GM12875 (cell line): ENCODE measurements around the gene GALNT9.

Experiments used
- H3K4me3 ChIP-seq: one replicate; pipeline ENCODE4 v1.5.1; 2011; ENCODE audit warnings: low read depth, low read length, control low read depth
- TF ChIP-seq, protein P1 (sequence below): IDR thresholded peaks from 2 replicates; pipeline ENCODE4 v1.5.1; 2011; ENCODE audit warnings: low read depth, mild to moderate bottlenecking, control low read depth, inconsistent platforms, low read length, moderate library complexity, borderline replicate concordance; ENCODE audit not compliant: insufficient read depth

The GALNT9 gene

DNA sequence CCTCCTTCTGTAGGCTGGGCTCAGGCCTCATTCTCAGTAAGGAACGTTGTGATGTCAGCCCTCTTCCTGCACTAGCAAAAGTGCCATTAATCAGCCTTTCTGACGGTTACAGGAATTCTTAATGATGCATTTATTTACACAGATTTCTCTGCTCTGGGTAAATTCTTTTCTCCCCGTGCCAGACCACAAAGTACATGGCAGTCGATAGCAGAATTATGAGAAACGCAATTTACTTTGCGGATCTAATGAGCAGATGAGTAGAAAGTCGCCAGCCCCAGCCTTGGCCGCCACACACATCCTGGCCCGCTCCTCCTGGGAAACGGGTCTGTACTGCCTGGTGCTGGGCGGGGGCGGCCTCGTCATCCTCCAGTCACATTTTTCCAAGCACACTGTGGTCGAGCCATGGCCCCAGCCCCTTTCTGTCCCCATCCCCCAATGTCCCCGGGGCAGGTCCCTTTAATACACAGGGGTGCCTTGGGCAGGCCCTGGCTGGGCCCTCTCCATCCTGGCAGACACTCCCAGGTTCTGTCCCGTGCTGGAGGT lies 159.2 kb downstream of the GALNT9 start:
- no peak overlapping the region for H3K4me3 ChIP-seq

DNA sequence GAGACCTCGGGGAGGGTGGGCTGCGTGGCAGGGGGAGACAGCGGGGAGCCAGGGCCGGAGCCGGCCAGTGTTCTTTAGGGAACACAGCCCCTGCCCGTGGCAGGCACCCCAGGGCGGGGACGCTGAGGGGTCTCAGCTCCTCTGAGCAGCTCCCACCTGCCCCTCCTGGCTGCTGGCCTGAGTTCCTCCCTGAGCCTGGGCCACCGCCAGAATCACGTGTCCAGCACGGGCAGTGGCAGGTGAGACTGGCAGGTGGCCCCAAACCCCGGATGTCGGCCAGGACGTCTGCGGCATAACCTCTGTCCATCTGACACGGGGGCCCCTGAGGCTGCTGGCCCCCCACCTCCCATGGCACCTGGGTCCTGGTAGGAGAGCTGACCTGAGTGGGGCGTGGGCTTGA lies 160.0 kb downstream of the GALNT9 start:
- TF ChIP-seq, protein P1, sequence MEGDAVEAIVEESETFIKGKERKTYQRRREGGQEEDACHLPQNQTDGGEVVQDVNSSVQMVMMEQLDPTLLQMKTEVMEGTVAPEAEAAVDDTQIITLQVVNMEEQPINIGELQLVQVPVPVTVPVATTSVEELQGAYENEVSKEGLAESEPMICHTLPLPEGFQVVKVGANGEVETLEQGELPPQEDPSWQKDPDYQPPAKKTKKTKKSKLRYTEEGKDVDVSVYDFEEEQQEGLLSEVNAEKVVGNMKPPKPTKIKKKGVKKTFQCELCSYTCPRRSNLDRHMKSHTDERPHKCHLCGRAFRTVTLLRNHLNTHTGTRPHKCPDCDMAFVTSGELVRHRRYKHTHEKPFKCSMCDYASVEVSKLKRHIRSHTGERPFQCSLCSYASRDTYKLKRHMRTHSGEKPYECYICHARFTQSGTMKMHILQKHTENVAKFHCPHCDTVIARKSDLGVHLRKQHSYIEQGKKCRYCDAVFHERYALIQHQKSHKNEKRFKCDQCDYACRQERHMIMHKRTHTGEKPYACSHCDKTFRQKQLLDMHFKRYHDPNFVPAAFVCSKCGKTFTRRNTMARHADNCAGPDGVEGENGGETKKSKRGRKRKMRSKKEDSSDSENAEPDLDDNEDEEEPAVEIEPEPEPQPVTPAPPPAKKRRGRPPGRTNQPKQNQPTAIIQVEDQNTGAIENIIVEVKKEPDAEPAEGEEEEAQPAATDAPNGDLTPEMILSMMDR, result no peak
- H3K4me3 ChIP-seq, result no peak overlapping the region

More for the DNA sequence above, 159.2 kb downstream of the GALNT9 start:
- TF ChIP-seq, protein P1, result no peak

DNA sequence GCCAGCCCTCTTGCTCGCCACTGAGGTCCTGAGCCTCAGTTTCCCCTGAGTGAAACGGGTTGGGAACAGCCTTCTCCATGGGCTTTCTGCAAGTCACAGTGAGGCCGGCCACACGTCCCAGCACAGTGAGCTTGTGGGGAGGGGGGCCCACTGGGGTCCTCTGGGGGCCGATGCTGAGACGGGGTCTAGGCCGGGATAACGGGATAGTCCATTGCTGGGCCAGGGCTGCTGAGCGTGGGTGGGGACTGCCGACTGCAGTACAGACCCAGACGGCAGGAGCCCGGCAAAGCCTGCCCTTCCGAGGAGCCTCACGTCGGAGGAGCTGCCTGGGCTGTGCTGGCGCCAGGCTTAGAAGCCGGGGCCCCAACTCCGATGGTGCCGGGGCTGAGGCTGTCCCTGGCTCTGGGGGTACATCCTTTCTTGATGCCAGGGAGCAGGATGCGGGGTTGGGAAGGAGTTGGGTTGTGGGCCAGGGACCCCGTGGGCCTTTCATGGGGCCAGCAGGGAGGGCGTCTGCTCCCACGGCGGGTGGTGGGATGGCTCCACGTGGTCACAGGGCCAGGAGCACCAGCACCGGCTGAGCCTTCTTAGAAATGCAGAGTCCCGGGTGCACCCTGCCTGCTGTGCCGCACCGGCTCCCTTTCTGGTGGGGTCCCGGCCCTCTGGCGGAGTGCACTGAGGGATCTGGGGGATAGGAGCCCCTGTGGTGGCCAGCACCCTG lies 160.9 kb downstream of the GALNT9 start:
- TF ChIP-seq, protein P1, result no peak
- no peak overlapping the region for H3K4me3 ChIP-seq

DNA sequence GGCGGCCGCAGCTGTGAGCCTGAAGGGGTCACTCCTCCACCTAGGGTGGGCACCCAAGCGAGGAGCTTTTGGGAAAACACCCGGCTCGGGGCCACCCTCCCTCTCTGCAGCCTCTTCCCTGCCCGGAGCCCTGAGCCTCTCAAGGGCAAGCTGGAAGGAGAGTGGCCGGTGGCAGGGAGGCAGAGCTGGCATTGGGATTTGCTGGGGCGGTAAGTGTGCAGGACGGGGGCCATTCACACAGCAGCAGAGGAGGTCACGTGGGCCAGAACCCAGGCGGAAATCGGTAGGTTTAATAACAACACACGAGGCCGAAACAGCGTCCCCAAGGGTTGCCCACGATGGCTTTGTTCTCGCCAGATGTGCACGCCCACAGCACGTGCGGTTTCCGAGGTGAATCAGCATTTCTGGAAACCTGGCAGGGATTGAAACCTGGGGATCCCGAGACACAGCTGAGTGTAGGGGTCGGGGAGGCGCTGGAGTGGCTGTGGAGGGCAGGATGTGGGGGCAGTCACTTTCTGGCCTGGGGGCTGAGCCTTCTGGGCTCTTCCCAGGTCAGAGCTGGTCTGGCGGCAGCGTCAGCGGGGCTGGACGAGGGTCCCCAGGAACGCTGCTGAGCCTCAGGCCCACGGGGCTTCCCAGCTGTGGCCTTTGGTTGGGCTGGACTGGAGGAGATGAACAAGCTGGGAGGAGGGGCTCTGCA lies 161.6 kb downstream of the GALNT9 start:
- TF ChIP-seq, protein P1, result no peak
- H3K4me3 ChIP-seq, result no peak overlapping the region

DNA sequence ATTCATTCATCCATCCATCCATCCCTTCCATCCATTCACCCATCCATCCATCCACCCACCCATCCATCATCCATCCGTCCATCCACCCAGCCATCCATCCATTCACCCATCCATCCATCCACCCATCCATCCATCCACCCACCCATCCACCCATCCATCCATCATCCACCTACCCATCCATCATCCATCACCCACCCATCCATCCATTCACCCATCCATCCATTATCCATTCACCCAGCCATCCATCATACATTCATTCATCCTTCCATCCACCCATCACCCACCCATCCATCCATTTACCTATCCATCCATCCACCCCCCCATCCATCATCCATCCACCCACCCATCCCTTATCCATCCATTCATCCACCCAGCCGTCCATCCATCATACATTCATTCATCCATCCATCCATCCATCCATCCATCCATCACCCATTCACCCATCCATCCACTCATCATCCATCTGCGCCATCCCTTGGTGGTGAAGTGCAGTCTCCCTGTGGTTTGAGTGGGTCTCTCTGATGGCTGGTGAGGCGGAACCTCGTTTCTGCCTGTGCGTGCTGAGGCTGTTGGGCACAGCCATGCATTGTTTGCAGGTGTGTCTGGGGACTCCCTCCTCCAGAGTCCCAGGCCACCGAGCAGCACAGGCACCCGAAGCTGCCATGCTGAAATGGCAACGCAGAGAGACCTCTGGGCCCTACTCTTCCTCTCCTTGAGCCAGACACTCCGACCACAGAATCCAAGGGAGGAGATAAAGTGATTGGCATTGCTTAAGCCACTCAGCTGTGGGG lies 162.4 kb downstream of the GALNT9 start:
- H3K4me3 ChIP-seq, result no peak overlapping the region
- TF ChIP-seq, protein P1, result no peak

DNA sequence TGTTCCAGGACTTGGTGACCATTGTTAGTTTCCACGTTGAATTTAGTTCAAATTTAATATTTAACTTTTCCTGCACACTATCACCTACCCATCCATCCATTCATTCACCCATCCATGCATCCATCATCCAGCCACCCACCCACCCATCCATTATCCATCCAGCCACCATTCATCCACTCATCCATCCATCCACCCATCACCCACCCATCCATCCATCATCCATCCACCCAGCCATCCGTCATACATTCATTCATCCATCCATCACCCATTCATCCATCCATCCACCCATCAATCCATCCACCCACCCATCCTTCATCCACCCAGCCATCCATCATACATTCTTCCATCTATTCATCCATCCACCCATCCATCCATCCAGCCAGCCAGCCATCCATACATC lies 163.3 kb downstream of the GALNT9 start:
- TF ChIP-seq, protein P1, result no peak
- H3K4me3 ChIP-seq, result no peak overlapping the region
